GM19468 (cell line): Measurements from ENCODE around the gene ZNF710.

ENCODE experiments used
- ATAC-seq: cut with Tn5 transposase; IDR thresholded peaks from one replicate; pipeline ENCODE4 v1.9.1; 2021; ENCODE audit warnings: mild to moderate bottlenecking, moderate library complexity, moderate number of reproducible peaks; ENCODE audit not compliant: unreplicated experiment; ENCODE audit errors: extremely low read depth

The ZNF710 gene

GRCh38 chr15:89991312-89991711 is 9.8 kb upstream of the ZNF710 start:
- no peak for ATAC-seq

DNA sequence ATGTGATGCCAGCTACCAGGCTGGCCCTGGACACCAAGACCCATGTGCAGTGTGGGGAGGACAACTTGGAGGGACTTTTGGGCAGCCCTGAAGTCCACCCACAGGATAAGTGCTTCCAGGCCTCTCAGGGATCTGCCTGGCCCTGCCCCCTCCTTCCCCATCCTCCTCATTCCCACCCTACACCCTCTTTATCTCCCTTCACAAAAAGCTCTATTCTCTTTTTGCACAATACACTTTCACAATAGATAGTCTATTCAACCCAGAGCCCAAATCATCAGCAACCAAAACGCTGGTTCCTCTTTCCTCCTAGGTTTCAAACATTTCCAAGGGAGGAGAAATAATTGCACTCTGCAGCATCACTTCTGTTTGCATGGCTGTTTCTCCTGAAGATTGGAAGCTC is 7.8 kb upstream of the ZNF710 start:
- ATAC-seq: no peak

DNA sequence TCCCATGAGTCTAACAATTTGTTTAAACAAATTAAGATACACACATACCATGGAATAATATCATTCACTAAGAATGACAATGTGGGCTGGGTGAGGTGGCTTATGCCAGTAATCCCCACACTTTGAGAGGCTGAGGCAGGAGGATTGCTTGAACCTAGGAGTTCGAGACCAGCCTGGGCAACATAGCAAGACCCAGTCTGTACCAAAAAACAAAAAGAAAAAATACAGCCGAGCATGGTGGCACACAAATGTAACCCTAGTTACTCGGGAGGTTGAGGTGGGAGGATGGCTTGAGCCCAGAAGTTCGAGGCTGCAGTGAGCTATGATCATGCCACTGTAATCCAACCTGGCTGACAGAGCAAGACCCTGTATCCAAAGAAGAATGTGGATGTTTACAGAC is 4.0 kb upstream of the ZNF710 start:
- ATAC-seq: no peak

DNA sequence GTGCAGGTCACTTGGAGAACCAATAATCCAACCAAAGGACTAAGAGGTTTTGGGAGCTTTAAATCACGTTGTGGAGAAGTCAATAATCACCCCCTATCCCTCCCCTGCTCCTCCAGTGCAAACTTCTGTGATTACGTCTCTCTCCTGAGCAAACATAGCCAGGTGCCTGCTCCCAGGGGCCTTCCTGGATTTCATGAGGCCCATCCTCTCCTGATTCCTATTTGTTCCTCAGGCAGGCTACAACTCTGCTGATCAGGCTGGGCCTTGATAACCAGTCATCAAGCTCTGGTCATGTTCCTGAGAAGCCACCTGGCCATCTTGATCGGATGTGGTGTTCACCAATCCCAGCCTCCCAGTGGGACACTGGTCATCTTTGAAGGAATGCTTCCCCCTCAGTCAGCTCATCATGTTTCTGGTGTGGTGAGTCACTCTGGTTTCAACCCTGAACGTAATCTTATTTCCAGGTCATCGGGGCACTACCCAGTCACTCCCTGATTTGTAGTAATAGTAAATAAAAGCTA is 2.9 kb upstream of the ZNF710 start:
- ATAC-seq: no peak

- no peak for ATAC-seq
Observed at GRCh38 chr15:89998923-89999675, 2.0 kb upstream of the ZNF710 start.

DNA sequence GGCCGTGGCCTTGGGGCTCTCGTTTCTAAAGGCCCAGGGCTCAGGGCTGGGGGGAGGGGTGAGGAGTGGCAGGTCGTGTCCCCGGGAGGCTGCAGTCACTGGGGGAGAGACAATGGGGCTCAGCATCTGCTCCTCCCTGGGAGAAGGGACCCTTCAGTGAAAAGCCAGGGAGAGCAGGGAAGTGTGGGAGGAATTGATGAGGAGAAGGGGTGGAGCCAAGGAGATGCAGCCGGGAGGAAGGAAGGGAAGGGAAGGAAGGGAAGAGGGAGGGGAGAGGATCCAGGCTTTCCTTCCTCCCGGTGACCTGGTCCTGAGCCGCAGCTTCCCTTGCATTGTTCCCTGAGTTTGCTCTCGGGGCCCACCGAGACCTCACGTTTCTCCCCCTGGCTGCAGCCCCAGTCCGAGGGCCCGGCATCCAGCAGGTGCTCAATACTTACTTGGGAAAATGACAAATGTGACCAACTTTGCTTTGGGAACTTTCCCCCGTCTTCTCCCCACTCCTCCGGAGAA is 1.4 kb upstream of the ZNF710 start:
- no peak for ATAC-seq

DNA sequence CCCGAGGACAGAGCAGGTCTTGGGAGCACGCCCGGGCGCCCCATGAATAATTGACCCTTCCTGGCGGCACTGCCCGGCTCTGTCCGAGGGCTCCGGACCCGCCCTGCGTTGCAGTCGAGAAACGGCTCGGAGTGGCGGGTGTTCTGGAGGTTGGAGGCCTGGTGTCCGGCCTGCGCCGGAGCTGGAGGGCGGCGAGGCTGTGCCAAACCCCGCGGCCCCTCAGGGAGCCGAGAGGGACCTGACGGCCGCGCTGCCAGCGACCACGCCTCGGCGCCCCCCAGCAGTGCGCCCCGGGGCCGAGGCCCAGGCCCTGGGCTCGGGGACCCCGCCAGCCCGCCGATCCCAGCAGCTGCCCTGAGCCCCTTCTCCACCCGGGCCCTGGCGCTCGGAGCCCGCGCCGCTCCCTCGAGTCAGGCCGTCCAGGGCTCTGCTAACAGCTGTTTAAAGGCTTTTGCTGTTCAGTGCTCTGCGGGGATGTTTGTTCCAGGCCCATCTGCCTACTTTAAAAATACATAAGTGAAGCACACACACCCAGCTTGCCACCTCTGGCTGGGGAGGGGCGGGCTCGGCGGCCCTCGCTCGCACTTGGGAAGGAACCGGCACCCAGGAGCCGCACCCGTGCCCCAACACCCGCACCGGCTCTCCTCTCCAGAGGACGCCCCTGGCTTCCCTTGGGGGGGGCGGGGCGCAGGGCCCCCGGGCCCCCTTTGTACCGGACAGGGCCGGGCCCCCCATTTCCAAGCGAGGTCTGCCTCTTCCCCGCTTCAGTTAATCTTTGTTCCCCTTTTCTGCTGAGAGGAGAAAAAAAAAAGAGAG is 730 bp upstream of the ZNF710 start:
- ATAC-seq: no peak

DNA sequence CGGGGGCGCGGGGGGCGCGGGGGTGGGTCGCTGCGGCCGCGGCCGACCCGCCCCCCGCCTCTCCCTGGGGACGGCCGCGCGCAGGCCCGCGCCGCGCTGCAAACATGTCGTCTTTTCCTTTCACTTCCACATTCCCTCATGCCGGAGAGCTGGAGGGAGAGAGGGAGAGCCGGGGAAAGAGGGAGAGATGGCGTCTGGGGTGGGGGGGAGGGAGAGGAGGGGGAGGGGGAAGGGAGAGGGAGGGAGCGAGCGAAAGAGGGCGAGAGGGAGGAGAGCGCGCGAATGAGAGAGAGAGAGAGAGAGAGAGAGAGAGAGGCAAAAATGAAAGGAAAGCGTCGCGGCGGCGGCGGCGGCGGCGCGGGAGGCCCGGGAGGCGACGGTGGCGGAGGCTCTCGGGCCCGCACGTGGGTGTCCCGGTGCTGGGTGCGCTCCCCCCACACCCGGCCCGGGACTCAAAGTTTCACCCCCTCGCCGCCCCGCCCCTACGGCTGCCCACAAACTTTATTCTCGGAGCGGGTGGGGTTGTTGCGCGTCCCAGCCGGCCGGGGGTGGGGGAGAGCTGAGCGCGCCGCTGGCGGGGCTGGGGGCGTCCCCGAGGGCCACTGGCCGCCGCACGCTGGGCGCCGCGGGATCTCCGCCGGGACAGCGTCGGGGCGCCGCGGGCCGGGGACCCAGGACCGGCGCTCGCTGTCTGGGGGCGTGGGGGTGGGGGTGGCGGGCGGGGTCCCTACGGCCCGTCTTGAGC is 731 bp downstream of the ZNF710 start:
- no peak for ATAC-seq

DNA sequence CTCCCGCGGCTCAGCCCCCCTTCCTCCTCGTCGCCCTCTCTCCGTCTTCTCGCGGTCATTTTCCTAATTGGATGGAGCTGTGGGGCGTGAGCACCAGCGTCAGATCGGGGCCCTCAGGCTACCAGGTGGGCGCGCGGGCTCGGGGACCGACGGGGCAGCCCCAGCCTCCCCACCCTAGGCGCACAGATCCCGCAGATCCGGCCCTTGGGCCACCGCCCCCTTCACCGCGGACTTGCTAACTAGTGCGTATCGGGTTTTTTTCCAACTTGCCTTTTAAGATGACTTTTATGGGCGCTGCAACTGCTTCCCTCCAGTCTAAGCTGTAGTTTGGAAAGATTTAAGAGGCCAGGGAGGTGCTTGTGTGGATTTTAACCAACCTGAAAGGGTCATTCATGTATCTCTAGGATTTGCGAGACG is 1.3 kb downstream of the ZNF710 start:
- no peak for ATAC-seq

- ATAC-seq: no peak
Observed at GRCh38 chr15:90003736-90004135, 2.6 kb downstream of the ZNF710 start.

DNA sequence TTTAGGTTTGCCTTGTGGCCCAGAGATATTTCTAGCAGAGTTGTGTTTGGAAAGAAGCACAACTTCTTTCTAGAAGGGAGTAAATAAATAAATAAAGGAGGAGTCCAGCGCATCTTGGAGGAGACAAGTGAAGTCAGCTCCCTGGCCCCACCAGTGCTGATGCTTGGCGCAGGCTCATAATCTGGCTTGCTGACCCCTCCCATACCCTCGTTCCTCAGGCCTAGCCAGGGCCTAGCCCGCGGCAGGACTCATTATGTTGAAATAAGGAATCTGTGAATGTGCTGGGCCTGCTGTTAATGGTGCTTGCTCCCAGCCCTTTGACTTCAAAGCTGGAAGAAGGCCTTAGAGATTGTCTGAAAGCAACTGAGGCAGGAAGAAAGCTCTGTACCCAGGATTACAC is 3.1 kb downstream of the ZNF710 start:
- ATAC-seq: no peak

DNA sequence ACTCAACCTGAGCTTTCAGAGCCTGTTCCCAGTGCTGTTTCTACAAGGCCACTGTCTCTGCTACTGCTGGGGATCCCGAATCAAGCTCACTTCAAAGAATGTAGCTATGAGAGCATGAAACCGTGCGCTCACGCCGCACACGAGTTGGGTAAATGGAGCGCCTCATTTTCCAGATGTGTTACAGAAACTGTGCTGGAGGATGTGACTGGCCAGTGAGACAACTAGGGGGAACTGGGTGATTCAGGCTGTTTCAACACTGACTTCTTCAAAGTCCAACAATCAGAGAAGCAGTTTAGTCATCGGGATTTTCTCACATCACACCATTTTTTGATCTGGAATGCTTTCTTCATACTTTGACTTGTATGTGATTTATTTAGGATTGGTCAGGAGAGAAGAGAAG is 3.5 kb downstream of the ZNF710 start:
- ATAC-seq: no peak

GRCh38 chr15:90006217-90007075 is 5.3 kb downstream of the ZNF710 start:
- ATAC-seq: no peak

DNA sequence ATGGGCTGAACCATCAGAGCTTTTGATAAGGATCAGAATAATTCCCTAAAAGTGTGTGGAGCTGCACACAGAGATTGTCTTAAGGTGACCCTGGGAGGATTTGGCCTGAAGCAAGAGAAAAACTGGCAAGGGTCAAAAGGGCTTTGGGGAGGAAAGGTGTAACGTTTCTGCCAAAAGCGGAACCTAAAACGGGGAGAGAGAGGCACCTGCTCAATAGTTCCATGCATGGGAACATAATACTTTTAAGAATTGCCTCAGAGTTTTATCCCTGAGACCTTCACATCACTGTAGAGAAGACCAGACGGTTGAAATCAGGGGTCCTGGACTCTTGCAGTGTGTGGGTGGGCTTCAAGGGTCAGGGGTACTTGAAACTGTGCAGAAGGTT is 5.9 kb downstream of the ZNF710 start:
- no peak for ATAC-seq

DNA sequence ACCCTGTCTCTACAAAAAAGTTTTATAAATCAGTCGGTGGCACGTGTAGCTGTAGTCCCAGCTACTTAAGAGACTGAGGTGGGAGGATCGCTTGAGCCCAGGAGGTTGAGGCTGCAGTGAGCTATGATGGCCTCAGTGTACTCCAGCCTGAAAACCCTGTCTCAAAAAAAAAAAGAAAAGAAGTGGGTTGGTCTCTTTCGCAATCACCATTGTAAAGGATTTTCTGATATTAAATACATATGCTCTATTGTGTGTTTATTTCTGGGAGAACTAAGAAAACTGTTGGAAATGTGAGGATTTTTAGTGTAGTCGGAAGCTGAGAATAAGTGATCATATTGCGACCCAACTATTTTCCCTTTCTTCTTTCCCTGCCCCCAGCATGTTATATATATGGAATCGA is 7.5 kb downstream of the ZNF710 start:
- no peak for ATAC-seq

DNA sequence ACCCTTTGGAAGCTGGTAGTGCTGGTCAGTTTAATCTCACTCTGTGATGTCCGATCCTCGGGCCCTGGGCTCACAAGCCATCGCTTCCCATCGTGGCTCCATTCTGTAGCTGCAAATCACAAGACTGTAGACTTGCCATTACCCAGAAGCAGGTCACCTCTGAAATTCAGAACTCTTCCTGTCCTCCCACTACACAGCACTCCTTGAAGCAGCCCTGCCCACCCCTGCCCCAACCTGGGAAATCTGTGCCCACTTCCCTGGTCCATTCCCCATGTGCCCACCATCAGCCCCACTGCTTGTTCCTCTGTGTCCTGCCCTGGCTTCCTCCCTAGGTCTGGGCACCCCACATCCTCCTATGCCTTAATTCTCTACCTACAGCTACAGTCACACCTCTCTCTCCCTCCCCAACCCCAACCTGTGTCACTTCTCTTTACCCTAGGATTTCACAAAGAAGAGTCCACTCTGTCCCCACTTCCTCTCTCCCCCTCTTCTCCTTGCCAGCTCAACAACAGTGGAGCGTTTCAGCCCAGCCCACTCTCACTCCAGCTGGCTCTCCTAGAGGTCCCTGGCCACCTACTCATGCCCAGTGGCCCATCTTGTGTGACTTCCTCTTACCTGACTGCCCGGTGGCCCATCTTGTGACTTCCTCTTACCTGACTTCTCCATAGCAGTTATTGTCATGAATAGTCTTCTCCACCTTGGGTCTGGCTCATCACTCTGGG is 8.3 kb downstream of the ZNF710 start:
- no peak for ATAC-seq

- ATAC-seq: no peak
Observed at GRCh38 chr15:90011705-90012104, 10.6 kb downstream of the ZNF710 start.

DNA sequence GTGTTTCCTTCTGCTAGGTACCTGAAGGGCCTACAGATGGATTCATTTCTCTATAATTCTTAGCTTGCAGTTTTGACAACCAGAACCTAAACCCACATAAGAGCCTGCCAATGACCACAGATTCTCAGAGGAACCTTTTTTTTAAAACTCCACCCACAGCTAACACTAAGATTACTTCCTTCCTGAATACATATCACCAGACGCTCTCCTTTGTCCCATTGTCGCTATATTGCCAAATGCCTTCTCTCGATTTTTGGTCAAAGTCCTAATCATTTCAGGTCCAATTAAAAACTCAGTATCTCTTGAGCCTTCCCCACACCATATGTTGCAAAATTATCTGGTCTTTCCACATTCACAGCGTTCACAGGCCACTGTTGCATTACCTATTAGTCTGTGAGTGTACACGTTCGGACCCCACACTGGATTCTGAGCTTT is 12.4 kb downstream of the ZNF710 start:
- no peak for ATAC-seq

DNA sequence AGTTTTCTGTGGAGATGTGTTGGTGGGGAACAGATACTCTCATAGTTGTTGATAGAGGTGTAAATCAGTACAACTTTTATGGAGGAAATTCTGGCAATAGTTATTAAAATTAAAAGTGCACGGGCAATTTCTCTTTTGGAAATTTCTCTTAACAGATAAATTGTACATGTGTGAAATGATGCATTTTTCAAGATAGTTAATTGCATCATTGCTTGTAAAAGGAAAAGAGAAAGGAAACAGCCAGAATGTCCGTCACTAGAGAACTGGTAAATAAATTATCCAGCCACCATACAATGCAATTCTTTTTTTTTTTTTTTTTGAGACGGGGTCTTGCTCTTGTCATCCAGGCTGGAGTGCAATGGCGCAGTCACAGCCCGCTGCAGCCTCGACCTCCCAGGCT is 14.2 kb downstream of the ZNF710 start:
- no peak for ATAC-seq
